Measurements from ENCODE around the gene MMP23B.

The MMP23B gene

DNA sequence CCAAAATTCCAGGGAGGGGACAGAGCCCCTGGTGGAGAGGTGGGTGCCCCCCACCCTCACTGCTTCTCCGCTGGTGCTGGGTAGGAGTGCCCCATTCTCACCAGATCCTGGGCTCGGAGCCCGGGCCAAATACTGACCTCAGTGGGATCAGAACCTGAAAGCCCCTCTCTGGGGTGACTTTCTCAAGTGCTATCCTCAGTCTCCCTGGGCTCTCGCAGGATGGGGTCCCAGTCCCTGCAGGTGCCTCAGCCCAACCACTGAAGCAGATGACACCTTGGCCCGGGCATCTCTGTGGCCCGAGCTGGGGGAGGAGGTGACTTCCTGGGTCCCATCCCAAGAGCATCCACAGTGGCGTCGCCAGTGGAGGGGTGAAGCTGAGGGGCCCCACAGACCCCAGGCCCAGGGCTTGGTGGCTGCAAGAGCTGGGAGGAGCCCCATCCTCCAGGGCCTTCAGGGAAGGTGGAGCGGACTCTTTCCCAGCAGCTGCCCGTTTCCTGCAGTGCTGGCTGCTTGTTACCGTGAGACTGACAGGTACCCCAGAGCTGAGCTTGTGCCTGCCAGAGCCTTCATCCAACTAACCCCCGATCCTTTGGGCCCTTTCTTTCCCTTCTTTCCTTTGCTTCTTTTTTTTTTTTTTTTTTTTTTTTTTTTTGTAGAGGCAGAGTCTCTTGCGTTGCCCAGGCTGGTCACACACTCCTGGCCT is 28.2 kb upstream of the MMP23B start:
- no peak overlapping the region for H3K4me3 ChIP-seq (ENCODE audit: control insufficient read depth, low read depth, low read length)
- no peak for DNase-seq (ENCODE audit: low read depth)
- TF ChIP-seq, protein P1, sequence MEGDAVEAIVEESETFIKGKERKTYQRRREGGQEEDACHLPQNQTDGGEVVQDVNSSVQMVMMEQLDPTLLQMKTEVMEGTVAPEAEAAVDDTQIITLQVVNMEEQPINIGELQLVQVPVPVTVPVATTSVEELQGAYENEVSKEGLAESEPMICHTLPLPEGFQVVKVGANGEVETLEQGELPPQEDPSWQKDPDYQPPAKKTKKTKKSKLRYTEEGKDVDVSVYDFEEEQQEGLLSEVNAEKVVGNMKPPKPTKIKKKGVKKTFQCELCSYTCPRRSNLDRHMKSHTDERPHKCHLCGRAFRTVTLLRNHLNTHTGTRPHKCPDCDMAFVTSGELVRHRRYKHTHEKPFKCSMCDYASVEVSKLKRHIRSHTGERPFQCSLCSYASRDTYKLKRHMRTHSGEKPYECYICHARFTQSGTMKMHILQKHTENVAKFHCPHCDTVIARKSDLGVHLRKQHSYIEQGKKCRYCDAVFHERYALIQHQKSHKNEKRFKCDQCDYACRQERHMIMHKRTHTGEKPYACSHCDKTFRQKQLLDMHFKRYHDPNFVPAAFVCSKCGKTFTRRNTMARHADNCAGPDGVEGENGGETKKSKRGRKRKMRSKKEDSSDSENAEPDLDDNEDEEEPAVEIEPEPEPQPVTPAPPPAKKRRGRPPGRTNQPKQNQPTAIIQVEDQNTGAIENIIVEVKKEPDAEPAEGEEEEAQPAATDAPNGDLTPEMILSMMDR (conservative IDR thresholded peaks at IDR 0.05; ENCODE audit: control insufficient read depth, insufficient read depth, low read depth, low read length) = no peak

DNA sequence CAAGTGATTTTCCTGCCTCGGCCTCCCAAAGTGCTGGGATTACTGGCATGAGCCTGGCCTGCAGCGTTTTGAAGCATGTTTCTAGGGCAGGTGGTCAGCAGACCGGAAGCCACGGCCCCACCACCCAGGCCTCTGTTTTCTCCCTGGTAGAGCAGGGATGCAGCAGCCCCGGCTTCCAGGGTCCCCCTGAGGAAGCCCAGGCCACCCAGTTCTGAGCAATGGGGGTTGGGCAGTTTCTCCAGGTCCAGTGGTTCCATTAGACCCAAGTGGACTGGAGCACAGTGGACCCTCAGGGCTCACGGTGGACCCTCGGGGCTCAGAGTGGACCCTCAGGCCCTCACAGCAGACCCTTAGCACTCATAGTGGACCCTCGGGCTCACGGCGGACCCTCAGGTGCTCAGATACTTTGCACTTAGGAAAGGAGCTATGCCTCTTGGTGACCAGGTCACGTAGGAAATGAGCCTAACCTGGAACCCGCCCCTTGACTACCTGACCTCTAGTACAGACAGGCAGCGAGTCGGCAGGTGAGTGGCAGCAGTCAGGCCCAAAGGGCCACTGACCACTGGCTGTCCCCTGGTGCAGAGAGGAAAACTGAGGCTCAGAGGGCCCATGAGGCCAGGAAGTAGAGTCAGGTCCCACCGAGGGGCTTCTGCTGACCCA is 27.5 kb upstream of the MMP23B start:
- no peak for DNase-seq (ENCODE audit: low read depth)
- TF ChIP-seq, protein P1 (conservative IDR thresholded peaks at IDR 0.05; ENCODE audit: control insufficient read depth, insufficient read depth, low read depth, low read length) = no peak
- H3K4me3 ChIP-seq (ENCODE audit: control insufficient read depth, low read depth, low read length) = no peak overlapping the region

DNA sequence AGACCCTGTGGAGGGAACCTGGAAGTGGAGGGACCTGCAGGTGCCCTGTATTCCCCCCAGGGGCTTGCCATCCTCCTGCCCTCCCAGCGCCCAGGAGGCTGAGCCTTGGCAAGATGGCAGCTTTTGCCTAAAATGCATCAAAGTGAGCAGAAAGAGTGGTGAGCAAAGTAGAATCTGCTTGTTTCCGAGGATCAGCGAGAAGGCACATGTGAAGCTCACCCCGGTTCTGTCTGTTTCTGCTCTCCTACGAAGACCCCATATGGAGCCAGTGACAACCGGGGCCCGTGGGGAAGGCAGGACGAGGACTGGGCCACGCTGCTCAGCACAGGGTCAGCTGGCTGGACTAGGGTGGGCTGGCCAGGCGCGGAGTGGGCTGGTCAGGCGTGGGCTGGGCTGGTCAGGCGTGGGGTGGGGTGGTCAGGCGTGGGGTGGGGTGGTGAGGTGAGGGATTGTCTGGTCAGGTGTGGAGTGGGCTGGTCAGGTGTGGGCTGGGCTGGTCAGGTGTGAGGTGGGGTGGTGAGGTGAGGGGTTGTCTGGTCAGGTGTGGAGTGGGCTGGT is 26.9 kb upstream of the MMP23B start:
- TF ChIP-seq, protein P1 (conservative IDR thresholded peaks at IDR 0.05; ENCODE audit: control insufficient read depth, insufficient read depth, low read depth, low read length) = no peak
- DNase-seq (ENCODE audit: low read depth) = no peak
- no peak overlapping the region for H3K4me3 ChIP-seq (ENCODE audit: control insufficient read depth, low read depth, low read length)

DNA sequence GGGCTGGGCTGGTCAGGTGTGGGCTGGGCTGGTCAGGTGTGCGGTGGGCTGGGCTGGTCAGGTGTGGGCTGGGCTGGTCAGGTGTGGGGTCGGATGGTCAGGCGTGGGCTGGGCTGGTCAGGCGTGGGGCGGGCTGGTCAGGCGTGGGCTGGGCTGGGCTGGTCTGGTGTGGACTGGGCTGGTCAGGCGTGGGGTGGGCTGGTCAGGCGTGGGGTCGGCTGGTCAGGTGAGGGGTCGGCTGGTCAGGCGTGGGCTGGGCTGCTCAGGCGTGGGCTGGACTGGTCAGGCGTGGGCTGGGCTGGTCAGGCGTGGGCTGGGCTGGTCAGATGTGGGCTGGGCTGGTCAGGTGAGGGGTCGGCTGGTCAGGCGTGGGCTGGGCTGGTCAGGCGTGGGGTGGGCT is 26.2 kb upstream of the MMP23B start:
- no peak for DNase-seq (ENCODE audit: low read depth)
- H3K4me3 ChIP-seq (ENCODE audit: control insufficient read depth, low read depth, low read length) = no peak overlapping the region
- TF ChIP-seq, protein P1 (conservative IDR thresholded peaks at IDR 0.05; ENCODE audit: control insufficient read depth, insufficient read depth, low read depth, low read length) = no peak

DNA sequence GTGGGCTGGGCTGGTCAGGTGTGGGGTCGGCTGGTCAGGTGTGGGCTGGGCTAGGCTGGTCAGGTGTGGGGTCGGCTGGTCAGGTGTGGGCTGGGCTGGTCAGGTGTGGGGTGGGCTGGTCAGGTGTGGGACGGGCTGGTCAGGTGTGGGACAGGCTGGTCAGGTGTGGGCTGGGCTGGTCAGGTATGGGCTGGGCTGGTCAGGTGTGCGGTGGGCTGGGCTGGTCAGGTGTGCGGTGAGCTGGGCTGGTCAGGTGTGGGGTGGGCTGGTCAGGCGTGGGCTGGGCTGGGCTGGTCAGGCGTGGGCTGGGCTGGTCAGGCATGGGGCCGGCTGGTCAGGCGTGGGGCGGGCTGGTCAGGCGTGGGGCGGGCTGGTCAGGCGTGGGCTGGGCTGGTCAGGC is 25.7 kb upstream of the MMP23B start:
- TF ChIP-seq, protein P1 (conservative IDR thresholded peaks at IDR 0.05; ENCODE audit: control insufficient read depth, insufficient read depth, low read depth, low read length) = no peak

DNA sequence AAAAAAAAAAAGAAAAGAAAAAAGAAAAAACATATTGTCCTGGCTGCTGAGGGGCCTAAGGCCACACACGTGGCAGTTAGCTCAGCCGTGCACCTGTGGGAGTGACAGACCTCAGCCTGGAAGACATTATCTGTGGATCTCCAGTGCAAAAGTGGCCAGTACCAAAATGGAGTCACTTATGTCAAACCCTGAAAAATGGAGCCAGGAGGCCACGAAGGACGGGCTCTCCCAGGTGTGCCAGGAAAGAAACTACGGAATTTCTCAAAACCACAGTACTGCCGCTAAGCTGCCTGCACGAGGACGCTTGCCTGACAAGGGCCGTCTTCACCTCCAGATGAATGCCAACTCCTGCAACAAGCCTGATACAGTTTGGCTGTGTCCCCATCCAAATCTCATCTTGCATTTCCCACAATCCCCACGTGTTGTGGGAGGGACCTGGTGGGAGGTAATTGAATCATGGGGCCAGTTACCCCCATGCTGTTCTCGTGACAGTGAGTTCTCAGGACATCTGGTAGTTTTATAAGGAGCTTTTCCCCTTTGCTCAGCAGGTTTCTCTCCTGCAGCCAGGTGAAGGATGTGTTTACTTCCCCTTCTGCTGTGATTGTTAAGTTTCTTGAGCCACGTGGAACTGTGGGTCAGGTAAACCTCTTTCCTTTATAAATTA is 22.0 kb upstream of the MMP23B start:
- H3K4me3 ChIP-seq (ENCODE audit: control insufficient read depth, low read depth, low read length) = no peak overlapping the region
- TF ChIP-seq, protein P1 (conservative IDR thresholded peaks at IDR 0.05; ENCODE audit: control insufficient read depth, insufficient read depth, low read depth, low read length) = no peak
- no peak for DNase-seq (ENCODE audit: low read depth)

More for the DNA sequence above, 25.7 kb upstream of the MMP23B start:
- no peak for DNase-seq (ENCODE audit: low read depth)
- H3K4me3 ChIP-seq (ENCODE audit: control insufficient read depth, low read depth, low read length) = no peak overlapping the region
